ENCODE measurements around the gene ELAC2. TPM values are rescaled to one million over a fixed set of nuclear protein-coding genes. Genes with fewer than 3 reads are reported as not detected.

ELAC2 gene
- total RNA-seq, 2 donors from 2014 or later, result 65.3 to 77.5 TPM

DNA sequence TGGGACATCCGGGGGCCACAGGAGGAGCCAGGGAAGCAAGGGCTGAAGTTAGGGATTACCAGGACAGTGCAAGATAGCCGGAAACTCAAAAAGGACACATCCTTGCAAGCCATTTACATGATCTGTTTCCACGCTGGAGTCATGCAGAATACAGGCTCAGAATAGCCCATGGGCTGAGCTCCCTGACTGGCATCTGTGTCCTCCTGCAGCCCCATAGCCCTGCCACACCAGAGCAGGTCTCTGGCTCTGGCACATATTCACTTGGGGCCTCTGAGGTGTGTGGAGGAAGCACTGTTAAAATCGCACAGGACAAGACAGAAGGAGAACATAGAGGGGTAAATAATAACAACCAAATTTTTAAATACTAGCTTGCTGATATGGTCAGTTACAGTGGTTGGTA, 65.8 kb downstream of the ELAC2 start:
- H3K27ac Mint-ChIP-seq, result no peak overlapping the region
- no peaks in the 10 kb centered on the region for H3K36me3 Mint-ChIP-seq

DNA sequence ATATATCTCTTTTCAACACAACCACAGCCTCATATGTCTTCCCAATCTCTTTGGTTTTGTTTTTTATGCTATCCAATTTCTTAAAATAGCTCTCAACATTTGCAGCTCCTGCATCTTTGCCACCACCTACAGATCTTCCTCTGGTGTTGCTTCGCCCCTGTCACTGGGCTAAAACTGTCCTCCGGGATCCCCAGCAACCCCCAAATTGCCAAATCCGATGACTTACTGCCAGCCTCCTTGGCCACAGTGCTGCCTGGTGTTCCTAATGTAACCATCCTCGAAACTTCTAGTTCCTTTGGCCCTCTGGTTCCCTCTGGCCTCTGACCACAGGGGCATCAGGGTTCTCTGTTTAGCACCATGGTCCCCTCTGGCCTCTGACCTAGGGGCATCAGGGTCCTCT, 70.8 kb downstream of the ELAC2 start:
- Mint-ChIP-seq H3K36me3 (no peaks in the 10 kb centered on the region), H3K9me3 (no peaks in the 10 kb centered on the region), H3K27ac (no peak overlapping the region)
- ATAC-seq, result no peak
- no peak for DNase-seq (ENCODE audit: low spot score in 2 of 2)

More for the DNA sequence above, 65.8 kb downstream of the ELAC2 start:
- no peaks in the 10 kb centered on the region for H3K9me3 Mint-ChIP-seq
- ATAC-seq (no peak), DNase-seq (ENCODE audit: low spot score in 2 of 2) (no peak)

Other genes with a start within 250 kb of the ELAC2 start
- gene ARHGAP44, start 228.5 kb downstream of the ELAC2 start, total RNA-seq, result under 1 TPM in 1 of 2 donors, not detected in 1; 0.21 TPM

Measured in activated naive CD4-positive, alpha-beta T cell treated with anti-CD3 and anti-CD28 coated beads, Interleukin-2, amount 50 U/mL, for 72 hours (primary cell).